22Rv1 (cell line): Measurements from ENCODE around the gene ITGB7.

Experiments used
- ZFX ChIP-seq: fragments of 450-650 bp; IDR thresholded peaks from 2 replicates; pipeline ENCODE4 v1.6.1; 2017; ENCODE audit warnings: antibody characterized with exemption, borderline replicate concordance
- TF ChIP-seq, protein P1 (sequence below): fragments of 450-650 bp; IDR thresholded peaks from 2 replicates; pipeline ENCODE4 v1.5.1; 2017; ENCODE audit warnings: mild to moderate bottlenecking

- TF ChIP-seq, protein P1, sequence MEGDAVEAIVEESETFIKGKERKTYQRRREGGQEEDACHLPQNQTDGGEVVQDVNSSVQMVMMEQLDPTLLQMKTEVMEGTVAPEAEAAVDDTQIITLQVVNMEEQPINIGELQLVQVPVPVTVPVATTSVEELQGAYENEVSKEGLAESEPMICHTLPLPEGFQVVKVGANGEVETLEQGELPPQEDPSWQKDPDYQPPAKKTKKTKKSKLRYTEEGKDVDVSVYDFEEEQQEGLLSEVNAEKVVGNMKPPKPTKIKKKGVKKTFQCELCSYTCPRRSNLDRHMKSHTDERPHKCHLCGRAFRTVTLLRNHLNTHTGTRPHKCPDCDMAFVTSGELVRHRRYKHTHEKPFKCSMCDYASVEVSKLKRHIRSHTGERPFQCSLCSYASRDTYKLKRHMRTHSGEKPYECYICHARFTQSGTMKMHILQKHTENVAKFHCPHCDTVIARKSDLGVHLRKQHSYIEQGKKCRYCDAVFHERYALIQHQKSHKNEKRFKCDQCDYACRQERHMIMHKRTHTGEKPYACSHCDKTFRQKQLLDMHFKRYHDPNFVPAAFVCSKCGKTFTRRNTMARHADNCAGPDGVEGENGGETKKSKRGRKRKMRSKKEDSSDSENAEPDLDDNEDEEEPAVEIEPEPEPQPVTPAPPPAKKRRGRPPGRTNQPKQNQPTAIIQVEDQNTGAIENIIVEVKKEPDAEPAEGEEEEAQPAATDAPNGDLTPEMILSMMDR = no peak
- TF ChIP-seq ZFX = no peak
These were observed 11.7 kb upstream of the ITGB7 start for GRCh38 chr12:53218551-53219291.
